K562 (cell line): ENCODE data around the gene TPCN1. TPM values are rescaled to one million over a fixed set of nuclear protein-coding genes. Genes with fewer than 3 reads are reported as not detected.

ENCODE experiments used
- ADNP ChIP-seq: fragments of 200-800 bp; sonication (Bioruptor generic); IDR thresholded peaks from 2 replicates; pipeline ENCODE4 v1.6.1; 2016; ENCODE audit warnings: missing genetic modification characterization, missing compliant biosample characterization
- AFF4 ChIP-seq: sonication (generic); formaldehyde crosslinking; IDR thresholded peaks from 2 replicates; pipeline ENCODE4 v1.8.0; 2023; ENCODE audit warnings: mild to moderate bottlenecking, missing genetic modification reagents
- BRF1 ChIP-seq: IDR thresholded peaks from 3 replicates; pipeline ENCODE4 v1.6.1; 2011; ENCODE audit warnings: borderline replicate concordance, mild to moderate bottlenecking; ENCODE audit not compliant: insufficient read length; ENCODE audit errors: extremely low read depth
- GABPB1 ChIP-seq: sonication (generic); formaldehyde crosslinking; IDR thresholded peaks from 2 replicates; pipeline ENCODE4 v1.8.0; 2022; ENCODE audit warnings: mild to moderate bottlenecking, missing genetic modification reagents
- HDAC1 ChIP-seq, 2 experiments: fragments of 450-650 bp; IDR thresholded peaks; 2 replicates each; pipeline ENCODE4 v1.6.1; 2016 to 2017; ENCODE audit warnings: inconsistent platforms in 1 of 2, mild to moderate bottlenecking in 1 of 2, moderate library complexity in 1 of 2
- NONO ChIP-seq, 2 experiments: fragments of 200-400 bp in 1 of 2; fragments of 450-650 bp in 1 of 2; formaldehyde crosslinking in 1 of 2; IDR thresholded peaks; 2 replicates each; pipeline ENCODE4 v1.6.1; 2017; ENCODE audit warnings: low read depth in 2 of 2, mild to moderate bottlenecking in 2 of 2, moderate library complexity in 2 of 2, low read length in 1 of 2
- RBM34 ChIP-seq: fragments of 200-400 bp; formaldehyde crosslinking; IDR thresholded peaks from 2 replicates; pipeline ENCODE4 v1.6.1; 2018; ENCODE audit warnings: low read length, borderline replicate concordance; ENCODE audit not compliant: insufficient read depth
- YY1 ChIP-seq, 3 experiments: IDR thresholded peaks; 2 replicates each; pipeline ENCODE4 v1.6.1; 2011; ENCODE audit warnings: low read length in 2 of 3, mild to moderate bottlenecking in 2 of 3, moderate library complexity in 2 of 3, borderline replicate concordance in 1 of 3, control low read depth in 1 of 3, low read depth in 1 of 3; ENCODE audit not compliant: insufficient read depth in 3 of 3, insufficient replicate concordance in 2 of 3, control insufficient read depth in 1 of 3, insufficient read length in 1 of 3; ENCODE audit errors: extremely low read depth in 1 of 3
- ZBTB1 ChIP-seq: sonication (generic); formaldehyde crosslinking; IDR thresholded peaks from 2 replicates; pipeline ENCODE4 v1.8.1; 2023; ENCODE audit warnings: missing genetic modification reagents, low read depth, mild to moderate bottlenecking, borderline replicate concordance
- ZKSCAN8 ChIP-seq: fragments of 200-800 bp; sonication (Bioruptor generic); IDR thresholded peaks from 2 replicates; pipeline ENCODE4 v1.6.1; 2016; ENCODE audit warnings: missing genetic modification characterization, missing compliant biosample characterization
- ZNF639 ChIP-seq, 2 experiments: fragments of 200-800 bp in 1 of 2; sonication (Bioruptor generic) in 1 of 2; sonication (generic) in 1 of 2; formaldehyde crosslinking in 1 of 2; IDR thresholded peaks in 1 of 2; conservative IDR thresholded peaks in 1 of 2; 2 replicates each; pipeline versions ENCODE4 v1.5.0 to v1.6.1; 2016 to 2020; ENCODE audit warnings: missing compliant biosample characterization in 1 of 2, missing genetic modification characterization in 1 of 2, missing genetic modification reagents in 1 of 2
- polyA plus RNA-seq, 8 experiments: library from polyadenylated mRNA; depleted of rRNA in 4 of 8; stranded (reverse) in 5 of 8; unstranded in 3 of 8; fragments of >200 nt; fragmentation: Nextera tagmentation in 2 of 8; fragmentation: Illumina TruSeq in 1 of 8; extraction: Ambion mirVana in 2 of 8; extraction: Trizol in 1 of 8; gene quantifications; 2 replicates each; pipeline versions ENCODE4 v1.2.1 to v1.2.3, GENCODE V29; 2011 to 2014; ENCODE audit warnings: inconsistent platforms in 1 of 8, missing spikeins in 1 of 8
- total RNA-seq, 7 experiments: library from RNA; depleted of rRNA in 6 of 7; stranded (reverse); fragments of >200 nt in 6 of 7; fragmentation: Illumina TruSeq in 2 of 7; extraction: Trizol in 2 of 7; gene quantifications; 2 replicates each; pipeline versions ENCODE4 v1.2.1 to v1.2.3, GENCODE V29; 2011 to 2021; ENCODE audit warnings: low replicate concordance in 1 of 7
- TF ChIP-seq, protein P1 (sequence below): sonication (generic); formaldehyde crosslinking; IDR thresholded peaks from 2 replicates; pipeline ENCODE4 v1.8.0; 2022; ENCODE audit warnings: mild to moderate bottlenecking, missing genetic modification reagents

The TPCN1 gene
- total and polyA plus RNA-seq, 9 of the 15 experiments (the other 6 are each of a cell fraction or from before 2014, with no cell fraction given): 0.80 to 23.8 (median 7.4) TPM

- peak; percentile 80 for TF ChIP-seq ADNP (tag)
- 0 out of 2 replicates have a peak, but pooled peaks have one; percentile 9 for TF ChIP-seq AFF4
- TF ChIP-seq BRF1: no peak
- TF ChIP-seq ZBTB1 (CRISPR knock-in tag): no peak; the same call in 1 of the 2 replicates
- TF ChIP-seq YY1 (IDR thresholded peaks at IDR 0.05; ENCODE audit: borderline replicate concordance in 1 of 3, control insufficient read depth in 1 of 3, extremely low read depth in 1 of 3, insufficient read depth in 3 of 3, insufficient read length in 1 of 3, insufficient replicate concordance in 2 of 3, low read depth in 1 of 3, low read length in 2 of 3): peak in 1 of 3 experiments; percentile 67
- 0 out of 4 replicates have a peak, but pooled peaks of 1 of the 2 experiments have one; percentile 0 for TF ChIP-seq ZNF639 (CRISPR knock-in tag; conservative IDR thresholded peaks at IDR 0.05 in 1 of 2, IDR thresholded peaks at IDR 0.05 in 1 of 2)
- TF ChIP-seq NONO (IDR thresholded peaks at IDR 0.05; ENCODE audit: low read depth in 2 of 2, low read length in 1 of 2): peak in 1 of 2 experiments; percentile 72; a peak in 1 of 4 replicates
- peak; percentile 100 for TF ChIP-seq ZKSCAN8 (CRISPR knock-in tag)
- TF ChIP-seq, protein P1, sequence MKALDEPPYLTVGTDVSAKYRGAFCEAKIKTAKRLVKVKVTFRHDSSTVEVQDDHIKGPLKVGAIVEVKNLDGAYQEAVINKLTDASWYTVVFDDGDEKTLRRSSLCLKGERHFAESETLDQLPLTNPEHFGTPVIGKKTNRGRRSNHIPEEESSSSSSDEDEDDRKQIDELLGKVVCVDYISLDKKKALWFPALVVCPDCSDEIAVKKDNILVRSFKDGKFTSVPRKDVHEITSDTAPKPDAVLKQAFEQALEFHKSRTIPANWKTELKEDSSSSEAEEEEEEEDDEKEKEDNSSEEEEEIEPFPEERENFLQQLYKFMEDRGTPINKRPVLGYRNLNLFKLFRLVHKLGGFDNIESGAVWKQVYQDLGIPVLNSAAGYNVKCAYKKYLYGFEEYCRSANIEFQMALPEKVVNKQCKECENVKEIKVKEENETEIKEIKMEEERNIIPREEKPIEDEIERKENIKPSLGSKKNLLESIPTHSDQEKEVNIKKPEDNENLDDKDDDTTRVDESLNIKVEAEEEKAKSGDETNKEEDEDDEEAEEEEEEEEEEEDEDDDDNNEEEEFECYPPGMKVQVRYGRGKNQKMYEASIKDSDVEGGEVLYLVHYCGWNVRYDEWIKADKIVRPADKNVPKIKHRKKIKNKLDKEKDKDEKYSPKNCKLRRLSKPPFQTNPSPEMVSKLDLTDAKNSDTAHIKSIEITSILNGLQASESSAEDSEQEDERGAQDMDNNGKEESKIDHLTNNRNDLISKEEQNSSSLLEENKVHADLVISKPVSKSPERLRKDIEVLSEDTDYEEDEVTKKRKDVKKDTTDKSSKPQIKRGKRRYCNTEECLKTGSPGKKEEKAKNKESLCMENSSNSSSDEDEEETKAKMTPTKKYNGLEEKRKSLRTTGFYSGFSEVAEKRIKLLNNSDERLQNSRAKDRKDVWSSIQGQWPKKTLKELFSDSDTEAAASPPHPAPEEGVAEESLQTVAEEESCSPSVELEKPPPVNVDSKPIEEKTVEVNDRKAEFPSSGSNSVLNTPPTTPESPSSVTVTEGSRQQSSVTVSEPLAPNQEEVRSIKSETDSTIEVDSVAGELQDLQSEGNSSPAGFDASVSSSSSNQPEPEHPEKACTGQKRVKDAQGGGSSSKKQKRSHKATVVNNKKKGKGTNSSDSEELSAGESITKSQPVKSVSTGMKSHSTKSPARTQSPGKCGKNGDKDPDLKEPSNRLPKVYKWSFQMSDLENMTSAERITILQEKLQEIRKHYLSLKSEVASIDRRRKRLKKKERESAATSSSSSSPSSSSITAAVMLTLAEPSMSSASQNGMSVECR (CRISPR knock-in tag): 0 out of 2 replicates have a peak, but pooled peaks have one; percentile 36
- 0 out of 4 replicates have a peak, but pooled peaks of 1 of the 2 experiments have one; percentile 44 for TF ChIP-seq HDAC1 (IDR thresholded peaks at IDR 0.05)
- TF ChIP-seq RBM34: no peak
- TF ChIP-seq GABPB1 (CRISPR knock-in tag): peak; percentile 12; the same call in 1 of the 2 replicates
Observed at GRCh38 chr12:113333877-113334785, 112.9 kb downstream of the TPCN1 start (continued).
